ENCODE data around the gene C6orf58.

The C6orf58 gene

DNA sequence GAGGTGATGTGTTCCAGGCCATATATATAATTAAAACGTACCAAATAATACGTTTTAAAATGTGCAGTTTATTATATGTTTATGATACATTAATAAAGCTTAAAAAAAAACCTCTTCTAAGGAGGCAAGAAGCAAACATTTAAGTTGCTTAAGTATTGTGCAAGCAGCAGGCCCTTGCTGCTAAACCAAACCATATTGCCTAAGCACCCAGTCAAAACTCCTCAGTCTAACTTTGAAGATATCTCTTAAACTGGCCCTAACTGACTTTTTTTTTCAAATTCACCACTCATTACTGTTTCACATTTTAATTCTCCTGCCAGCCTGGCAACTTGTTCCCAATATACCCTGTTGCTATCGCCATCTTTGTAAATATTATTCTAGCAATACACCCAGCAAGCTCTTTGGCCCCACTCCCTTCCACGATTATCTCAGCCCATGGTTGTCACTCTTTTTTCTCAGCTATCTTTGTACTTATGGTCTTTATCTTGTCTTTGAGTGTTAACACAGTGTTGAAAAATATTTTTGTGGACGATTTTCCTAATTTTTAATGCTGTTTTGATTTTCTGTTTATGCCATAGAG lies 60.9 kb downstream of the C6orf58 start:
- H3K4me3 ChIP-seq (ENCODE audit: low read depth, low read length), result no peak overlapping the region
- TF ChIP-seq, protein P1, sequence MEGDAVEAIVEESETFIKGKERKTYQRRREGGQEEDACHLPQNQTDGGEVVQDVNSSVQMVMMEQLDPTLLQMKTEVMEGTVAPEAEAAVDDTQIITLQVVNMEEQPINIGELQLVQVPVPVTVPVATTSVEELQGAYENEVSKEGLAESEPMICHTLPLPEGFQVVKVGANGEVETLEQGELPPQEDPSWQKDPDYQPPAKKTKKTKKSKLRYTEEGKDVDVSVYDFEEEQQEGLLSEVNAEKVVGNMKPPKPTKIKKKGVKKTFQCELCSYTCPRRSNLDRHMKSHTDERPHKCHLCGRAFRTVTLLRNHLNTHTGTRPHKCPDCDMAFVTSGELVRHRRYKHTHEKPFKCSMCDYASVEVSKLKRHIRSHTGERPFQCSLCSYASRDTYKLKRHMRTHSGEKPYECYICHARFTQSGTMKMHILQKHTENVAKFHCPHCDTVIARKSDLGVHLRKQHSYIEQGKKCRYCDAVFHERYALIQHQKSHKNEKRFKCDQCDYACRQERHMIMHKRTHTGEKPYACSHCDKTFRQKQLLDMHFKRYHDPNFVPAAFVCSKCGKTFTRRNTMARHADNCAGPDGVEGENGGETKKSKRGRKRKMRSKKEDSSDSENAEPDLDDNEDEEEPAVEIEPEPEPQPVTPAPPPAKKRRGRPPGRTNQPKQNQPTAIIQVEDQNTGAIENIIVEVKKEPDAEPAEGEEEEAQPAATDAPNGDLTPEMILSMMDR (IDR thresholded peaks at IDR 0.05; ENCODE audit: insufficient read depth, low read length, missing control alignments), result no peak
- ChIA-PET POLR2A (no interaction called here), CTCF (interaction anchor here (0.7 to 1.4 kb wide), 2 partner anchors 36 to 334 kb away, joined by 3 read pairs; no protein-coding TSS in a partner anchor)
- no peak for DNase-seq (ENCODE audit: low read depth, low spot score)

Measured in AG04449 (cell line).